K562 (cell line): ENCODE results near the gene LTBP2. TPM values are rescaled to one million over a fixed set of nuclear protein-coding genes. Genes with fewer than 3 reads are reported as not detected.

Experiments used
- ATAC-seq: fragments of 200-7000 bp; cut with Tn5 transposase; 3 replicates; pipeline ENCODE4 v1.9.1; 2020; ENCODE audit warnings: moderate library complexity
- BruUV-seq: library from RNA; stranded (reverse); fragments of 400-500 nt; replicated peaks from 2 replicates; lab custom pipeline; 2021; lab: Mats Ljungman, UMichigan
- CTCF ChIA-PET: fragments of 300-600 bp; formaldehyde crosslinking; extraction: SDS; loops from one replicate; lab custom pipeline; 2021; ENCODE audit warnings: low intra/inter-chr PET ratio; lab: Yijun Ruan, JAX
- POLR2A ChIA-PET: fragments of 300-600, 350-650 bp; sonication (Branson Sonifier 250); formaldehyde crosslinking; extraction: SDS; loops from one replicate; lab custom pipeline; 2021; ENCODE audit warnings: antibody characterized with exemption, inconsistent platforms; lab: Yijun Ruan, JAX
- DNase-seq, 4 experiments: peaks; one replicate each; pipeline versions ENCODE4 v3.0.0 to v3.0.0-alpha.2; 2011 to 2018; ENCODE audit warnings: low spot score in 3 of 4, mixed read lengths in 3 of 4; ENCODE audit errors: extremely low read depth in 1 of 4
- FAIRE-seq: peaks from 2 replicates; lab custom pipeline; 2011; peaks lifted over from hg19 to GRCh38; lab: Jason Lieb, UNC
- H2AFZ ChIP-seq: 2 replicates; pipeline ENCODE4 v1.6.0; 2011; ENCODE audit warnings: low read depth, low read length, control low read depth, inconsistent platforms
- H3K27ac ChIP-seq: fragments of 200-600 bp; 3 replicates; pipeline ENCODE4 v1.8.0; 2011; ENCODE audit warnings: low read depth, mild to moderate bottlenecking, control low read depth, inconsistent platforms, low read length, moderate library complexity, mixed read lengths; ENCODE audit errors: extremely low read depth
- H3K27me3 ChIP-seq, 2 experiments: fragments of 300-600 bp in 1 of 2; 2 replicates in 1 of 2; 3 replicates in 1 of 2; pipeline versions ENCODE4 v1.6.0 to v1.8.0; 2011; ENCODE audit warnings: inconsistent platforms in 2 of 2, low read length in 2 of 2, mild to moderate bottlenecking in 1 of 2, mixed read lengths in 1 of 2, moderate library complexity in 1 of 2; ENCODE audit not compliant: control insufficient read depth in 2 of 2, insufficient read depth in 2 of 2
- H3K36me3 ChIP-seq: fragments of 300-600 bp; 3 replicates; pipeline ENCODE4 v1.8.0; 2011; ENCODE audit warnings: mild to moderate bottlenecking, low read length, inconsistent platforms; ENCODE audit not compliant: control insufficient read depth, insufficient read depth
- H3K4me1 ChIP-seq, 2 experiments: fragments of 200-600 bp in 1 of 2; replicated peaks in 1 of 2; 2 replicates in 1 of 2; 3 replicates in 1 of 2; pipeline versions ENCODE4 v1.5.1 to v1.8.0; 2011; ENCODE audit warnings: inconsistent platforms in 2 of 2, low read length in 2 of 2, mild to moderate bottlenecking in 1 of 2, mixed read lengths in 1 of 2, moderate library complexity in 1 of 2; ENCODE audit not compliant: control insufficient read depth in 2 of 2, insufficient read depth in 2 of 2
- H3K4me2 ChIP-seq: 2 replicates; pipeline ENCODE4 v1.6.1; 2011; ENCODE audit warnings: low read length, control low read depth, inconsistent platforms, mixed read lengths; ENCODE audit not compliant: insufficient read depth
- H3K4me3 ChIP-seq: fragments of 200-600 bp; sonication (generic), shearing (Covaris generic); 2 replicates; pipeline ENCODE4 v1.5.1; 2016; ENCODE audit warnings: control low read depth, inconsistent platforms
- H3K79me2 ChIP-seq: fragments of 200-600 bp; 3 replicates; pipeline ENCODE4 v1.8.0; 2011; ENCODE audit warnings: low read length, inconsistent platforms; ENCODE audit not compliant: control insufficient read depth, insufficient read depth
- H3K9ac ChIP-seq, 2 experiments: 2 replicates each; pipeline versions ENCODE4 v1.6.0 to v1.6.1; 2011; ENCODE audit warnings: low read depth in 2 of 2, low read length in 2 of 2, control low read depth in 1 of 2, inconsistent platforms in 1 of 2, mild to moderate bottlenecking in 1 of 2, mixed read lengths in 1 of 2; ENCODE audit not compliant: insufficient read depth in 1 of 2
- H3K9me1 ChIP-seq: one replicate; pipeline ENCODE4 v1.6.0; 2011; ENCODE audit warnings: inconsistent platforms, mild to moderate bottlenecking, low read length, moderate library complexity; ENCODE audit not compliant: control insufficient read depth, insufficient read depth
- H3K9me3 ChIP-seq: replicated peaks from 2 replicates; pipeline ENCODE4 v1.5.1; 2011; ENCODE audit warnings: low read depth, low read length, inconsistent platforms; ENCODE audit not compliant: control insufficient read depth, insufficient read depth
- H4K20me1 ChIP-seq: replicated peaks from 2 replicates; pipeline ENCODE4 v1.6.1; 2011; ENCODE audit warnings: low read length, inconsistent platforms, mixed read lengths; ENCODE audit not compliant: control insufficient read depth, insufficient read depth
- HDAC6 ChIP-seq: IDR thresholded peaks from 2 replicates; pipeline ENCODE4 v1.6.1; 2012; ENCODE audit warnings: low read depth, mild to moderate bottlenecking, control low read depth, inconsistent platforms, low read length, moderate library complexity
- HMG20B ChIP-seq: fragments of 250-450 bp; sonication (Bioruptor Pico); IDR thresholded peaks from 2 replicates; pipeline ENCODE4 v1.5.0; 2021; ENCODE audit warnings: mild to moderate bottlenecking
- MED1 ChIP-seq: sonication (generic); formaldehyde crosslinking; IDR thresholded peaks from 2 replicates; pipeline ENCODE4 v1.8.1; 2023; ENCODE audit warnings: missing genetic modification reagents, borderline replicate concordance
- PHB ChIP-seq: fragments of 250-450 bp; sonication (Bioruptor Pico); IDR thresholded peaks from 2 replicates; pipeline ENCODE4 v1.5.0; 2021
- PHF8 ChIP-seq: fragments of 200-600 bp; sonication (generic); IDR thresholded peaks from 2 replicates; pipeline ENCODE4 v1.6.1; 2012; ENCODE audit warnings: mixed run types, mild to moderate bottlenecking, inconsistent platforms, low read length, moderate library complexity, borderline replicate concordance
- SMARCA5 ChIP-seq: fragments of 450-650 bp; IDR thresholded peaks from 2 replicates; pipeline ENCODE4 v1.6.1; 2016
- SMC3 ChIP-seq: conservative IDR thresholded peaks from 2 replicates; pipeline ENCODE4 v1.6.1; 2011; ENCODE audit warnings: low read depth, low read length, improper control_type of control experiment; ENCODE audit not compliant: insufficient read depth
- ZBTB17 ChIP-seq: fragments of 450-650 bp; formaldehyde crosslinking; IDR thresholded peaks from 2 replicates; pipeline ENCODE4 v1.4.0; 2020; ENCODE audit warnings: mild to moderate bottlenecking
- ZNF24 ChIP-seq: fragments of 450-650 bp; IDR thresholded peaks from 2 replicates; pipeline ENCODE4 v1.6.1; 2016
- WGBS: fragments of 100-300 bp; shearing (Covaris generic); methylation state at CpG from one replicate; pipeline ENCODE4 v1.1.6; 2016; ENCODE audit warnings: low coverage, mixed read lengths; ENCODE audit not compliant: insufficient coverage; ENCODE audit errors: missing lambda C conversion rate; 5-methylcytosine and 5-hydroxymethylcytosine counted together
- in situ Hi-C: fragments of 300-500 bp; cut with MboI; formaldehyde crosslinking; loops from 4 replicates; pipeline ENCODE4 v1.15.0; 2018; ENCODE audit warnings: inconsistent platforms, mixed read lengths
- intact Hi-C: fragments of 100-400 bp; cut with micrococcal nuclease; formaldehyde crosslinking; loops from 2 replicates; pipeline ENCODE4 v1.14.2; 2022
- polyA plus RNA-seq, 8 experiments: library from polyadenylated mRNA; depleted of rRNA in 4 of 8; stranded (reverse) in 5 of 8; unstranded in 3 of 8; fragments of >200 nt; fragmentation: Nextera tagmentation in 2 of 8; fragmentation: Illumina TruSeq in 1 of 8; extraction: Ambion mirVana in 2 of 8; extraction: Trizol in 1 of 8; gene quantifications; 2 replicates each; pipeline versions ENCODE4 v1.2.1 to v1.2.3, GENCODE V29; 2011 to 2014; ENCODE audit warnings: inconsistent platforms in 1 of 8, missing spikeins in 1 of 8
- total RNA-seq, 7 experiments: library from RNA; depleted of rRNA in 6 of 7; stranded (reverse); fragments of >200 nt in 6 of 7; fragmentation: Illumina TruSeq in 2 of 7; extraction: Trizol in 2 of 7; gene quantifications; 2 replicates each; pipeline versions ENCODE4 v1.2.1 to v1.2.3, GENCODE V29; 2011 to 2021; ENCODE audit warnings: low replicate concordance in 1 of 7
- TF ChIP-seq, protein P1 (sequence below): fragments of 450-650 bp; formaldehyde crosslinking; IDR thresholded peaks from 2 replicates; pipeline ENCODE4 v1.4.0; 2020; ENCODE audit warnings: mild to moderate bottlenecking
- TF ChIP-seq, protein P2 (sequence below): sonication (generic); IDR thresholded peaks from 2 replicates; pipeline ENCODE4 v1.6.1; 2016
- TF ChIP-seq, protein P3 (sequence below): fragments of 450-650 bp; IDR thresholded peaks from 2 replicates; pipeline ENCODE4 v1.6.1; 2014; ENCODE audit warnings: low read depth, mild to moderate bottlenecking, moderate library complexity, borderline replicate concordance
- TF ChIP-seq, protein P4 (sequence below): fragments of 450-650 bp; IDR thresholded peaks from 2 replicates; pipeline ENCODE4 v1.6.1; 2016; ENCODE audit warnings: mild to moderate bottlenecking

Gene LTBP2
- total and polyA plus RNA-seq, 9 of the 15 experiments (the other 6 are each of a cell fraction or from before 2014, with no cell fraction given), result under 0.01 to 0.18 (median 0.03) TPM; not detected in 3

DNA sequence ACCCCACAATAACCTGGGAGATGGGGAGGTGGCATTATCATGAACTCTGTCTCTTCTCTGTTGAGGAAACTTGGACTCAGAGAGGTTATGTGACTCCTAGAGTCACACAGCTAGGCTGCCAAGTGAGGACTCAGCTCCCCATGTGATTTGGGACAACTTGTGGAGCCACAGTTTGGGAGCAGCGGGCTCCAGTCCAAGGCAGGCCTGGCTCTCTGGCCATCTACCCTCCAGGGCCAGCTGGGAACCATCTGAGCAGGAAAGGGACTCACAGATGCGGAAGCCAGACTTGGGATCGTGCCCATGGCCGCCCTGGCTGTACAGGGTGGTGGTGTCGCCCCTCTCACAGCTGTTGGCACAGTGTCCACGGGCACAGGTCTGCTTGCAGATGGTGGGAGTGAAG lies 59.4 kb downstream of the LTBP2 start:
- H2AFZ ChIP-seq, result no peak overlapping the region
- H3K9me3 ChIP-seq, result no peaks in the 10 kb centered on the region
- no peak overlapping the region; a peak in 1 of 4 replicates for H3K9ac ChIP-seq
- ATAC-seq (no peak), FAIRE-seq (no peak), DNase-seq (no peak)
- ChIA-PET CTCF (no interaction called here), POLR2A (interaction anchor here (0.6 to 0.7 kb wide), 3 partner anchors 31 to 95 kb away, joined by 3 to 5 read pairs (median 3); no protein-coding TSS in a partner anchor)
- H3K27me3 ChIP-seq, result peaks cover 16 to 46% of the 10 kb centered on the region in 2 experiments; a peak in 4 of 5 replicates
- H3K4me2 ChIP-seq, result no peak overlapping the region
- in situ Hi-C loops, result no loop called here
- H3K36me3 ChIP-seq, result no peaks in the 10 kb centered on the region
- no TSS peak for BruUV-seq
- H3K79me2 ChIP-seq, result no peaks in the 10 kb centered on the region
- TF ChIP-seq HMG20B (CRISPR knock-in tag), result no peak
- TF ChIP-seq MED1 (CRISPR knock-in tag), result no peak
- TF ChIP-seq, protein P1, sequence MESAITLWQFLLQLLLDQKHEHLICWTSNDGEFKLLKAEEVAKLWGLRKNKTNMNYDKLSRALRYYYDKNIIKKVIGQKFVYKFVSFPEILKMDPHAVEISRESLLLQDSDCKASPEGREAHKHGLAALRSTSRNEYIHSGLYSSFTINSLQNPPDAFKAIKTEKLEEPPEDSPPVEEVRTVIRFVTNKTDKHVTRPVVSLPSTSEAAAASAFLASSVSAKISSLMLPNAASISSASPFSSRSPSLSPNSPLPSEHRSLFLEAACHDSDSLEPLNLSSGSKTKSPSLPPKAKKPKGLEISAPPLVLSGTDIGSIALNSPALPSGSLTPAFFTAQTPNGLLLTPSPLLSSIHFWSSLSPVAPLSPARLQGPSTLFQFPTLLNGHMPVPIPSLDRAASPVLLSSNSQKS, result no peak
- TF ChIP-seq, protein P2, sequence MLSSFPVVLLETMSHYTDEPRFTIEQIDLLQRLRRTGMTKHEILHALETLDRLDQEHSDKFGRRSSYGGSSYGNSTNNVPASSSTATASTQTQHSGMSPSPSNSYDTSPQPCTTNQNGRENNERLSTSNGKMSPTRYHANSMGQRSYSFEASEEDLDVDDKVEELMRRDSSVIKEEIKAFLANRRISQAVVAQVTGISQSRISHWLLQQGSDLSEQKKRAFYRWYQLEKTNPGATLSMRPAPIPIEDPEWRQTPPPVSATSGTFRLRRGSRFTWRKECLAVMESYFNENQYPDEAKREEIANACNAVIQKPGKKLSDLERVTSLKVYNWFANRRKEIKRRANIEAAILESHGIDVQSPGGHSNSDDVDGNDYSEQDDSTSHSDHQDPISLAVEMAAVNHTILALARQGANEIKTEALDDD, result no peak
- no peak for TF ChIP-seq HDAC6
- TF ChIP-seq, protein P3, sequence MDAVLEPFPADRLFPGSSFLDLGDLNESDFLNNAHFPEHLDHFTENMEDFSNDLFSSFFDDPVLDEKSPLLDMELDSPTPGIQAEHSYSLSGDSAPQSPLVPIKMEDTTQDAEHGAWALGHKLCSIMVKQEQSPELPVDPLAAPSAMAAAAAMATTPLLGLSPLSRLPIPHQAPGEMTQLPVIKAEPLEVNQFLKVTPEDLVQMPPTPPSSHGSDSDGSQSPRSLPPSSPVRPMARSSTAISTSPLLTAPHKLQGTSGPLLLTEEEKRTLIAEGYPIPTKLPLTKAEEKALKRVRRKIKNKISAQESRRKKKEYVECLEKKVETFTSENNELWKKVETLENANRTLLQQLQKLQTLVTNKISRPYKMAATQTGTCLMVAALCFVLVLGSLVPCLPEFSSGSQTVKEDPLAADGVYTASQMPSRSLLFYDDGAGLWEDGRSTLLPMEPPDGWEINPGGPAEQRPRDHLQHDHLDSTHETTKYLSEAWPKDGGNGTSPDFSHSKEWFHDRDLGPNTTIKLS, result no peak
- TF ChIP-seq PHB (CRISPR knock-in tag), result no peak
- no peak for TF ChIP-seq ZBTB17 (CRISPR knock-in tag)
- no peak for TF ChIP-seq ZNF24
- no peak for TF ChIP-seq SMARCA5
- TF ChIP-seq PHF8, result no peak
- TF ChIP-seq, protein P4, sequence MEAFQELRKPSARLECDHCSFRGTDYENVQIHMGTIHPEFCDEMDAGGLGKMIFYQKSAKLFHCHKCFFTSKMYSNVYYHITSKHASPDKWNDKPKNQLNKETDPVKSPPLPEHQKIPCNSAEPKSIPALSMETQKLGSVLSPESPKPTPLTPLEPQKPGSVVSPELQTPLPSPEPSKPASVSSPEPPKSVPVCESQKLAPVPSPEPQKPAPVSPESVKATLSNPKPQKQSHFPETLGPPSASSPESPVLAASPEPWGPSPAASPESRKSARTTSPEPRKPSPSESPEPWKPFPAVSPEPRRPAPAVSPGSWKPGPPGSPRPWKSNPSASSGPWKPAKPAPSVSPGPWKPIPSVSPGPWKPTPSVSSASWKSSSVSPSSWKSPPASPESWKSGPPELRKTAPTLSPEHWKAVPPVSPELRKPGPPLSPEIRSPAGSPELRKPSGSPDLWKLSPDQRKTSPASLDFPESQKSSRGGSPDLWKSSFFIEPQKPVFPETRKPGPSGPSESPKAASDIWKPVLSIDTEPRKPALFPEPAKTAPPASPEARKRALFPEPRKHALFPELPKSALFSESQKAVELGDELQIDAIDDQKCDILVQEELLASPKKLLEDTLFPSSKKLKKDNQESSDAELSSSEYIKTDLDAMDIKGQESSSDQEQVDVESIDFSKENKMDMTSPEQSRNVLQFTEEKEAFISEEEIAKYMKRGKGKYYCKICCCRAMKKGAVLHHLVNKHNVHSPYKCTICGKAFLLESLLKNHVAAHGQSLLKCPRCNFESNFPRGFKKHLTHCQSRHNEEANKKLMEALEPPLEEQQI, result no peak
- no peak for TF ChIP-seq SMC3
- intact Hi-C loops, result no loop called here
- 0% methylated on average over 5 of the region's 6 CpGs for WGBS
- H3K27ac ChIP-seq, result no peak overlapping the region
- no peaks in the 10 kb centered on the region for H3K9me1 ChIP-seq
- H4K20me1 ChIP-seq, result no peaks in the 10 kb centered on the region; the same call in 1 of the 2 replicates
- no peaks in the 10 kb centered on the region for H3K4me1 ChIP-seq
- H3K4me3 ChIP-seq, result no peak overlapping the region
